ENCODE measurements around the gene GFRA1. TPM values are rescaled to one million over a fixed set of nuclear protein-coding genes. Genes with fewer than 3 reads are reported as not detected.

Gene GFRA1
- total RNA-seq, 1 experiment from 2014 or later: 3.2 TPM

DNA sequence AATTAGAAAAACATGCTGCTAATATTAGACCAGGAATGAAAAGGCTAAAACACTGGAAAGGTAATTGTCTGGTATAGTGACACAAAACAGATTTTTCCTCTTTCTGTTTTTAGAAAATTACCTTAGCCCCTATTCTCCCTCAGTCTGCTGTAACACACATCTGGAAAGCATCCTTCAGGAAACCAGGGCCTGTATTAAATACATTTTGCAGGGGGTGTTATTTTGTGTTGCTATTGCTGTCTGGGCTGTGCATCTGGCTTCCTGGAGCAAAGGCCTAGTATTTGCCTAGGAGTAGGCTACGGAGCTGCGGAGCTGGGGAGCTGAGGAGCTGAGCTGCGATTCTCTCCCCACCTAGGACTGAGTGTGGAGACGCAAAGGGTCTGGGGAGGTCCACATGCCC lies 169.3 kb downstream of the GFRA1 start:
- no peak for DNase-seq (ENCODE audit: low read depth)

DNA sequence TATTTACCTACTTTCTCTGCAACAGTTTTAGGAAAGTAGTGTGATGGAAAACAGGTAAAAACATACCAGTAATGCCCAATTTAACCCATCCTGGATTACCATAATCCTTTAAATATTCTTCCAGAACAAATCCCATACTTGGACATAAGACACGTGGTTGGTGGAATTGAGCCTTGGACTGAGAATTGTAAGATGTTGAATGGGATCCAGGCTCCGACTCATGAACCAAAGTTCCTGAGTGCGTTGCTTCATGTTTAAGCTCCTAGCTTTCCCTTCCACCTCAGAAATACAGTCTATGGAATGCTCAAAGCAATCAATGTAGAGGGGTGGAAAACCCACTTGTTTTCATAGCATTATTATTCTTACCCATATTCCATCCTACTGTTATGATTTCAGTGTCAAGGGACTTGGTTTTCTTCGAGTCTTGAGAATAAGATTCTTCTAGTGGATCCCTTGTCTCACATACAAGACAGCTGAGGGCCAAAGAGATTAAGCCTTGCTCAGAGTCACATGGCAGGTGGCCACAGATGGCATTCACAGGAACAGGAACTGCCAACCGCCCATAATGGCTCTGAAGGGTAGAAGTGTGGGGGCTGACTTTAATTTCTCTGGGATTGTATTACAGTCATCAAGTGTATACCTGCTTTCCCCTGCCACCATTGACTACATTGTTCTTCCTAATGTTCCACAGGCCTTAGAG lies 171.2 kb downstream of the GFRA1 start:
- DNase-seq (ENCODE audit: low read depth): no peak

DNA sequence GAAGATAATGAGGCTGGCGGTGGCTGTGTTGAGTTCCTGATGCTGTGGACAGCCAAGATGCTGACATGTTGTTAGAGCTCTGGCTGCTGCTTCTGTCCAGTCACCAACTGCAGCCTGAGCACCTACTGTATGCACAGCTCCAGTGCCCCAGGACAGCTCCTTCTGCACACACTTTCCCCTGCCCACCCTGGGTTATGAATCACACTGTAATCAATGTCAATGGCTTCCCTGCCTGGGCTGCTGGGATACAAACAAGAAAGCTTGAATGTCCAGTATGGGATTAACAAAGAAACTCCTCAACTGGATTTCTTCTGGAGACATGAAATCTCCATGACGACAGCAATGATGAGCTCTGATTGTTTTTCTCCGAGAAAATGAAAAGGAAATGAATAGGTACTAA lies 172.0 kb downstream of the GFRA1 start:
- no peak for DNase-seq (ENCODE audit: low read depth)

DNA sequence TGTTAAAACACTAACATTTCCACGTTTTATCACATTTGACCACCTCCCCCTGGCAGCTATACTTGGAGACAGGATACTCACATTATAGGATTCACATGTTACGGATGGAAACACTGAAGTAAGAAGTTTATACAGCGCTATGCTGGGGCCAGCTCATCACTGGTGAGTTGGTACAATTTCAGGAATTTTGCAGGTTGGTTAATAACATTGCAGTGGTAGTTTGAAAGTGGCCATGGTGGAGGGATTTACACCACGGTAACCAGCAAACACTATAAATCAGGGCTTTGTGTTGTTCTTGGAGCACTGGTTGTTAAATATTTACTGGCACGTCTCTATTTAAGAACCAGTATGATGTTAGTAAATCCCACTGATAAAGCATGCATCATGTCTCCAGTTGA lies 174.0 kb downstream of the GFRA1 start:
- DNase-seq (ENCODE audit: low read depth): no peak

DNA sequence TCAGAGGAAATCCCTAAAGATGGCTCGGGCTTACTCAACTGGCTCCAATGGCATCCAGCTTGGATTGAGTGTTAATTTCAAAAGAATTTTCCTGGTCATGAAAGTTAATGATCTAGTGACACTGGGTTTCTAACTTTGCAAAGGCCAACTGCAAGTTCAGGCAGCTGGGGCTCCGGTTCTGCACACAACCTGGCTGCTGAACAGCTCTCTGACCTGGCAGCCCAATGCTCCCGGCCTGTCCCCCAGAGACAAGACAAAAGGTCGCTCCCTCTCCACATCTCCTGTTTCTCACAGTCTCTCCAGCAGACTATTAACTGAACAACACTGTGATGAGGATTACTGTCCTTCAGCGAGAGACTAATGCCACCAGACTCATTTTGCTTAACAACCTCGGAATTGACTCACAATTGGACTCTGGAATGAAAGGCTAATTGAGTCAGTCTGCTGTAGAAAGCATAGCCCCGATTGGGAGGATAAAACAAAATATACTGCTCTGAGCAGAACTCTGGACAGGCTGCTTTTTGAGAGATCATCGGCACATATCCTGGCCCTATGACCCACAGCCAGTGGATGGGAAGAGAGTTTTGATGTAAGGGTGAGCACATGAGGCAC lies 174.5 kb downstream of the GFRA1 start:
- no peak for DNase-seq (ENCODE audit: low read depth)

DNA sequence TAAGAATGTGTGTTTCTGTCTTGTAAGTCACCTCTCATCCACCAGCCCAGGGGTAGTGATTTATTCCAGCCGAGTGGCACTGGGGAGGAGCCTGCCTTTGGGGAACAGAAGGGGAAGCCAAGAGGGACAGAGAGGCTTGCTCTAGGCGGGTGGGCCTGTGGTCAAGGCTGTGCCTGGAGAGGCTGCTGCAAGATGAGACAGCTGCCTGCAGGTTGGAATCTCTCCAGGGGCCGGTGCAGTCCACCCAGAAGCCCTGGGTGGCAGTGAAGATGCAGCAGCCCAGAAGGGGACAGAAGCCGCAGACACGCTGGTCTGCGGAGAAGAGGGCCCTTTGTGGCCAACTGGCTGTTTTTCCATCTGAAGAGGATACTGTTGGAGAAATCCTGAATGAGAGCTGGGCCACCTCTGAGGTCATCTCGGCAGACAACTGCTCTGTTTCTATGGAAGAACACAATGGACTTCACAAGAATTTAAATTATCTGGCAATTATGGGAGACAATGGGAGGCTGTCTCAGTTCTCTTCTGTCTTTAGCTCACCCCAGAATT lies 175.7 kb downstream of the GFRA1 start:
- DNase-seq (ENCODE audit: low read depth): peak; percentile 6

DNA sequence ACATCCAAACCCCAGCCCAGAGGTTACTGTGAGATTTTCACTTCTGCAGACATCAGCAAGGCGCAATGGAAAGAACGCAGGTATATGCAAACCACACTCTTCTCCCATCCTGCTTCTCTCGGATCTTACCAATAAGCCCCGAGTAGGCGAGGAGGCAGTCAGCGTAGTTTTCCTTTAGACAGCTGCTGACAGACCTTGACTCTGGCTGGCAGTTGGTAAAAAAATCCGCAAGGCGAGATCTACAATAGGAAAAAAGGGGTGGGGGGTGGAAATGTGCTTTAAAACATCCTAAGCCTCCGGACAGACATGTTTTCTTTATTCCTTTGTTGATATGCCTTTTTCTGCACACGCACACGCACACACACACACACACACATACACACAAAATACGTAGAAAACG lies 176.5 kb downstream of the GFRA1 start:
- no peak for DNase-seq (ENCODE audit: low read depth)

DNA sequence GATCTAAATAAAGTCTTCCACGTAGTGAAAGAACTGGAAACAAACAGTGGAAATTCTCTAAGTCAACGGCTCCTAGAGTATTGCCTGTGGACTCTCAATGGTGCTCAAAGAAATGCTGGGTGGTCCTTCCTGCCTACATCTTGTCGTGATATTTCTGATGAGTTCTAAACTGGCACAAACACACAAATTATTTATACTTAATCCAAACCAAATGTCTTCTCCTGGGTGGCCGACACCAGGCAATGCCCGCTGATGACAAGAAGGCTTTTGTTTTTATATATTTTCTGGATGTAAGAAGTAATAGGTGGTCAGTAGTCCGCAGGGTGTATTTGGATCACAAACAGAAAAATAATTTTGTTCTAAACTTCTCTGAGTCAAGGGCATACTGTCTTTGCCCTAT lies 178.7 kb downstream of the GFRA1 start:
- DNase-seq (ENCODE audit: low read depth): no peak

DNA sequence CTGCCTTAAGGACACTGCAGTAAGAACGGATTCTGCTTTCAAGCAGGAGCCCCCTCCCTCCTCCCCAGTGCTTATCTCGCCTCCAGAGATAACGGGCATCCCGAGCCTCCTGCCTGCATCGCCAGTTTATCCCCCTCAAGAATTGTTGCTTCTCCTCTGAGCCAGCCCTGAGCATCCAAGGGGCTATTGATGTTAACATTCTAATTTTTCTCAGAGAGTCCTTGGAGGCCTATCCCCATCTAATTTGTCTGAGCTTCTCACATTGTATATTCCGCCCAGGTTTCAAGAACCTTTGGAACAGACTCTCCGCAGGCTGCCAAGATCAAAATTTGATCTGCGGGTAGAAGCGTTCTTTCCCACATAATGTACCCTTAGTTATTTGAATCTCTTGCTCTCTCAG lies 180.0 kb downstream of the GFRA1 start:
- no peak for DNase-seq (ENCODE audit: low read depth)

DNA sequence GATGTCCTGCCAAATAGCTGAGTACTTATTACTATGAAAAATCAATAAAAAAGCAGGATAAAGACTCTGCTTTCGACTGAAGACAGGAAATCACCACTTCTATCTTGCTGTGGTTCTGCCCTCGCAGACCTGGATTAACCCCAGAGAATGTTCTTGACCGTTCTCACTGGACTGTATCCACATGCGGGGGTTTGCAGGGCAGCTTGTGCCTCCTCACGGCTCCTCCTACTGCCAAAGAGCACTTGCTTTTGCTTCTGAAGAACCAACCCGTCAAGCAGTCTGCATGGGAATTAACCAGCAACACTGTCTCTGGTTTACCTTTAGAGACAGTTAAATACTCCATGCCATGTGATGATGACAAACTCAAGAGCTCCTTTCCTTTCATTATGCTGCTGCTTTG lies 184.0 kb downstream of the GFRA1 start:
- no peak for DNase-seq (ENCODE audit: low read depth)

DNA sequence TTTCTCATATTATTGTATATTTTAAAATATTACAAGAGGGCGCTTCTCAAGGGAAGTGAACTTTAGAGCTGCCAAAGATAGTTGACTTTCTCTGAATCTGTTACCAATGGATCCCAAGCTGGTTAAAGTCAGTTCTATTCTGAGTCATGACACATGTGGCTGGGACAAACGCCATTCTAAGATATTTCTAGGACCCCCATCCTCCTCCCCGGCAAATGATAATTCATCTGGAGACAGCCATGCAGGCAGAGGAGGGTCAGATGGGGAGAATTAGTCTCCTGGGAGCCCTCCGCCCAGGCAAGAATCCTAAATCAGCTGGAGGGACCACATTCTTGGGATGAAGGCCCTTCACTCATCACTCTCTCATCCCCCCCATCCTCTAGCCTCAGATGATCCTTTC lies 187.7 kb downstream of the GFRA1 start:
- no peak for DNase-seq (ENCODE audit: low read depth)

DNA sequence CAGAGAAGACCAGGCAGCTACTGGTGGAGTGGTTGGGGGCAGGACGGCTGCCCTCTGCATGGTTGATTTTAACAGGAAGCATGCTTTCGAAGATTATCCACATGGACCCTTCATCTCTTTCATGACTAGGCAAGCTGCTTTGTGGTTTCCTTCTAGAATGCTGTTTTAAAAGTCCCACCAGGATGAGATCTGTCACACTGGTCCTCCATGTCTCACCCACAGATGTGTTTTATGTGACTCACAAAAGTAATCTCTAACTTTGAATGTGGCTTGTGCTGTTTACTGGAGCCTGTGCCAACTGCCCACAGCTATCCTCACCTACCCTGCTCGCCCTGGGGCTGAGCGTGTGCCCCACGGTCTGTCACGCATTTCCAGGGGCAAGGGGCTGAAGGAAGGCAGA lies 188.8 kb downstream of the GFRA1 start:
- DNase-seq (ENCODE audit: low read depth): peak; percentile 3

DNA sequence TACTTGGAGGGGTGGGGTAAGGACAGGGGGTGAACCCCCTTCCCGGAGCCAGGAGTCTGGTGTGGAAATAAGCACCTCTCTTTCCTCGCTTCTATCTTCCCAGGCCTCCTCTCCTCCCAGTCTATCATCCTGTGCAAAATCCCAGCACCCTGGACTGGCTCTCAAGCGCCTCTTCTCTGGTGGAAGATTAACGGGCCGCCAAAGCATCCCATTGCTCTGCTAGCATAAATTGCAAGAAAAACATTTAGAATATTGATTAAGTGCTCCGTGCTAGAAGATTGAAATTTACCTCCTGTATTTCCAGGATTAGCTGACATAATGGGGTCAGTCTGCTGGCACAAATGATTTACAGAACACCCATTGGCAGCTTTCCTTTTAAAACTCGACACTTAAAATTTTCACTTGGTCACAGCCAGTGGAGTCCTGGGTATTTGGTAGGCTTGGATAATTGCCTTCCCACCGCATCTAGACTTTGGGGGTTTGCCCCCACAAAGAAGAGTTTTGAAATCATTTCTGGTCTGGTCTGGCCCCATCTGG lies 189.7 kb downstream of the GFRA1 start:
- no peak for DNase-seq (ENCODE audit: low read depth)

DNA sequence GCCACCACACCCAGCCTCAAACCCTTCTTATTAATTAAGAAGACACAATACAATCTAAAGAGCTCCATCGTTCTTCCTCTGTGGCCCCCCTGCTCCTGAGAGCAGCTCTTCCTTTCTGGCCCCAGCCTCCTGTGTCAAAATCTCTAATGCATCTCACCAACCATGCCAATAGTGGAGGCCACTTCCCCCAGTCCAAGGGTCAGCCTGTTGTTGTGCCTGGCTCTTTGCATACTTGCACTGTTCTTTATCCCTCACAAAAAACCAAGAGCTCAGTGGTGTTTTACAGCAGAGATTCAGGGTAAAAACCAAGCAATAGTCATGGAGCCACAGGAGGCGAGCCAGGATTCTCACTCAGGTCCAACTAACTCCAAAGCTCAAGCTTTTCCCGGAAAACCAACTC lies 190.2 kb downstream of the GFRA1 start:
- DNase-seq (ENCODE audit: low read depth): no peak

DNA sequence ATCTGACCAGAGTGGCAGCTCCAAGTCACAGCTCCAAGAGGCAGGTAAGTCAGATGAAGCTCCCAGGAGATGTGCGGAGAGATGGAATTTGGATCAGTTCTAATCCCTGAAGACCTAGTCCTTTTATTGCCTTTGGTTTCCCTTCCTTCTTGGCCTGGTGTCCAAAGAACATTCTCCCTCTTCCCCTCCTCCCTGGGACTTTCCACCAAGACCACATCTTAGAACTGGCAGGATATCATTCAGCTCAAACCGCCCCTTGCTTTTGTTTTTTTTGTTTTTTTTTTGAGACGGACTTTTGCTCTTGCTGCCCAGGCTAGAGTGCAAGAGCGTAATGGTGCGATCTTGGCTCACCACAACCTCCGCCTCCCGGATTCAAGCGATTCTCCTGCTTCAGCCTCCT lies 190.8 kb downstream of the GFRA1 start:
- DNase-seq (ENCODE audit: low read depth): no peak

DNA sequence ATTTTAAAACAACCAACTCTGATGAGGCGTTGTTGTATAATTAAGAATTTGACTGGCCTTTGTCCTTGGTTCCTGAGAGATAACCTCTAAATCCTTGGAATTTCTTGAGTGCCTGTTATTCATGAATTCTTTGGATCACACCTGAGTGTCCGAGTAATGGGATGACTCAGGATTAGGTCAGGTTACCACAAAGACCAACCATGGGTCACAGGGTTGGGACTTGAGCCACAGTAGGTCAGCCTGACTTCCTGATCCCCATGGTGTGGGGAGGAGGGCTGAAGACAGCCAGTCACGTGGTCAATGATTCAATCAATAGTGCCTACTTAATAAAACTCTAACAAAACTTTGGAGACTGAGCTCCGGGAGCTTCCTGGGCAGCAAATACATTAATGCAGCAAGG lies 192.5 kb downstream of the GFRA1 start:
- peak; percentile 52 for DNase-seq (ENCODE audit: low read depth)

DNA sequence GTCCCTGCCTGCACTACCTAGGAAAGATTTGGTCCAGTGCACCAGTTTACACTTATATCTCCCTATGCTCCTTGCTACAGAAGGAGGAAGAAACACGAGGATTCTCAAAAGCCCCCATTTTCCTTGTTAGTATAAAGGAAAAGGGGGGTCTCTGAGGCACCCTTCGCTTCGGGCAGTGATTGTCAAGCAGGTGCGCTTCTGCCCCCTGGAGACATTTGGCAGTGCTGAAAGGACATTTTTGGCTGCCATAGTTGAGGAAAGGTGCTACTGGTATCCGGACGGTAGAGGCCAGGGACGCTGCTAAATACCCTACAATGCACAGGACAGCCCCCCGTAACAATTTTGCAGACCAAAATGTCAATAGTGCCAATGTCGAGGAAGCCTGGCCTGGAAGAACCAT lies 193.7 kb downstream of the GFRA1 start:
- no peak for DNase-seq (ENCODE audit: low read depth)

DNA sequence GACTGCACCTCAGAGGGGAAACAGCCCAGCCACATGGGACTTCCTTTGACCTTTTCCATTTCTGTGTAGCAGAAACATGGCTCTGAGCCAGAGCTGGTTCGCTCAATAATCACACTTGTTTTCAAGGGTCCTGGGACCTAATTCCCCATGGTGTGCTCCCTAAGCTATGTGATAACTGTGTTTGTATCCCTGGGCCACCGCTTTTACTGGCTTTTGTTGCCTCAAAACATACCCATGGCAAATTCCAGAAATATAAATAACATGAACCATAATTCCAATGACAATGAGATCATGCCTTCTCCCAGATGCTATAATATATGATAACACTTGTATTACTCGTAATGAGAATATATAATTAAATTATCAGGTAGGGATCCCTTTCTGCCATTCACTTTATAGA lies 196.4 kb downstream of the GFRA1 start:
- no peak for DNase-seq (ENCODE audit: low read depth)

DNA sequence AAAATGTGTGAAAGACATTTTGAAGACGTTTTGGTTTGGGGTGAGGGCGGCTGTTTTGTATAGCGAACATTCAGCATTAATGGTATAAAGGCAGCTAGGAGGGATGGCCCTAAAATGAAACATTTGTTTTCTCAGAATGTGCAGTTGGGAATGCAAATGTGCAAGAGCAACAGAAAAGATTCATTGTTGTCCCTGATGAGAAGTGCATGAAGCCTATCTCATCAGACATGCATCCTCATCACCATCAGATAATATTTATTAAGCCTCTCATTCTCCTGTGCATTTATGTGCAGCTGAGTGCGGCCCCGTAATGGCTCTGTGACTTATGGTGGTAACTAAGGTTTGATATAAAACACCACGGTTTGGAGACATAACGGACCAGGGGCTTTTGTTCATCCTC lies 199.5 kb downstream of the GFRA1 start:
- no peak for DNase-seq (ENCODE audit: low read depth)

DNA sequence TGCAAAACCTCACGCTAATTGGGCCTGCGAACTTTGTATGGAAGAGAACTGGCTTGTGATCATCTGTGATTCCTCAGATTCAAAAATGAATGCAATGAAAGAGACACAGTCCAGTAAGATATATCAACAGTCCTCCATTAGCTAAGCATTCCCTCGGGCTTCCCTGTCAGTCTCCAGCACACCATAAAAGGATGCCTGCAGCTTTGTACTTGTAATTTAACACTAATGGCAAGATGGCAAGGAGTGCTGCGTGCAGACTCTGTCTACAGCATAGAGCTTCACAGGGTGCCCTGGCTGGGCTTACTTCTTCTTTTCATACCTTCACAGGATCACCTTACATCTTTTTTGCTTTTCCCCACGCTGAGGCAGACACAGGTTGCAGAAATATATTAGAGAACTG lies 200.0 kb downstream of the GFRA1 start:
- no peak for DNase-seq (ENCODE audit: low read depth)

DNA sequence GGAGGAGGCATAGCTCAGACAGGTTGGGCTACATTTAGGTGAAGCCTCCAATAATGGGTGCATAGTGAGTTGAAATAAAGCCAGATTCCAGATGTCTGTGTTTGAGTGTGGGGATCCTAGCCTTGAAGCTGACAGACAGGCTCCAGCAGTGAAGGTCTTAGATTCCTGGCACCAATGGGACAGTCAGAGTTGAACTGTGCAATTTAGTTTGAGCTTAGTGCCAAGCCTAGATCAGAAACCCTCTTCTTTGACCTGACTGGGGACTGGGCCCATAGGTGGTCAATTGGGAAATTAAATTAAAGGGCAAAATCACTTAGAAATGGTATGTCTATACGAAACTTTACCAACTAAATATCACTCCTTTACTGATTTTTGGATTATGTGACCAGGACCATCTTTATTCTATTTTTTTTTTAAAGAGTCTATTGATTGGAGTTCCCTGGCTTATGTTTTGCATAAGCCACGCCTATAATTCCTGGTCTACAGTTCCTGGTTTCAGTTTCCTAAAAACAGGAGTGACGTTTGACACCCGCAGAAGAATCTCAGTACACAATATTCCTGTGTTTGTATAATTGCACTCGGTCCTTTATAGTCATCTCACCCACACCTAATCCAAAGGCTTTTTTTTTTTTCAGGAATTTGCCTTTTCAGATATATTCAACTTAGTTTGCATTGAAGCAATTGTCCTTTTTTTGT lies 201.4 kb downstream of the GFRA1 start:
- no peak for DNase-seq (ENCODE audit: low read depth)

DNA sequence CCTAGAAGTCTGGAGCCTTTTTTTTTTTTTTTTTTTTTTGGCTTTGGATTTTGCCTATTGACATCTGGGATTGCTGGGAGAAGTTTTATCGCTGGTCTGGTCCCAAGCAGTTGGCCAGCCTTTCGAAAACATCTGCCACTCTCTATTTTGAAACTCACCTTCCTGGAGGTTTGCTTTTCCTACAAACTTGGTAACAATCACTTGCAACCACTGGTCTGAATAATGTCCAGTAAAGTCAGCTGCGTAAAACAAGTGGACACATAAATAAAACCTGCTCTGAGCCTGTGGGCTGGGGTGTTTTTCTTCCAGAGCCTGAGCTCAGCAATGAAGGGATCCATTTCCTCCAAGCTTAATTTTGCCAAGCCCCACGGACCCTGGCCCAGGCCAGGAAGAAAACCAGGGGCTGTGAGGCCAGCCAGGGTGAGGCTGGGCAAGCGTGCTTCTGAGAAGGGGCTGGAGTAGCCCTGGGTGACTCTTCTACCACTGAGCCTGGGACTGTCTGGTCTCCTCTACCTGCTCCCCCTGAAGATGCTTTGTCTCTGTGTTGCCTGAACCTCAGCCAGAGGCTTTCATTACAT lies 202.2 kb downstream of the GFRA1 start:
- DNase-seq (ENCODE audit: low read depth): no peak

Data from LHCN-M2 (cell line).